ENCODE measurements around the gene TDRD10. TPM values are rescaled to one million over a fixed set of nuclear protein-coding genes. Genes with fewer than 3 reads are reported as not detected.
A peak's percentile ranks its signal among the peaks of the same experiment; 100 is the strongest.

Gene TDRD10, protein sequence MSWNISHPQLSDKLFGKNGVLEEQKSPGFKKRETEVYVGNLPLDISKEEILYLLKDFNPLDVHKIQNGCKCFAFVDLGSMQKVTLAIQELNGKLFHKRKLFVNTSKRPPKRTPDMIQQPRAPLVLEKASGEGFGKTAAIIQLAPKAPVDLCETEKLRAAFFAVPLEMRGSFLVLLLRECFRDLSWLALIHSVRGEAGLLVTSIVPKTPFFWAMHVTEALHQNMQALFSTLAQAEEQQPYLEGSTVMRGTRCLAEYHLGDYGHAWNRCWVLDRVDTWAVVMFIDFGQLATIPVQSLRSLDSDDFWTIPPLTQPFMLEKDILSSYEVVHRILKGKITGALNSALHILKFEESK
- total RNA-seq (1 to 10 TPM in 1 of 2 donors, under 1 TPM in 1; 0.23 to 1.5 TPM), polyA plus RNA-seq (under 1 TPM; 0.58 to 0.97 TPM)

DNA sequence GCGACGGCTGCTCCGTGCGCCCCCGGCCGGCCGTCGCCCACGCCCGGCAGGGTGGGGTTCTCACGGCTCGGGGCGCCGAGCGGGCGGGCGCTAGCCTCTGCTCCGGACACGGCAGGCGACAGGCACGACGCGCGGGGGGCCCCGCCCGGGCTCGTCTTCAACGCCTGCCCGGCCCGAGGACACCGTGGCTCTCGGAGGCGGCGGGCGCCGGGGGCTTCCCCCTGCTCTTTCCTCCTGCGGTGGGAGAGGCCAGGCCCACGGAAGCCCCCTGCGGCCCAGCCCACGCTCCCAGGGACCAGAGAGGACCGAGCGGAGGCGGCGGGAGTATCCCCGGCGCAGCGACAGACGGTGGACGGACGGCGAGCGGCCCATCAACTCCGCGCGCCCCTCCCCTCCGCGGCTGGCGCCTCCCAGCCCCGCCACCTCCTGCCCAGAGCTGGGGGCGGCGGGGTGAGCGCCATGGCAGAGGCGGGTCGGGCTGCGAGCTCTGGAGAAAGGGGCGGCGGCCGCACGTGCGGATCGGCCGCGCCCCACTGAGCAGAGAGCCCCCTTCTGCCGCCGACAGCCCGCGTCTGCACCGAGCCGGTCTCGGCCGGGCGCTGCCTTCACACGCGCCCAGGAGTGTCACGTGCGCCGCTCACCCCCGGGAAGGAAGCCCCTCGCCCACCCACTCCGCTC lies at the start of gene TDRD10, which contains the start of gene SHE:
Gene TDRD10 (plus strand): TSS at position 154 of the 678 bp plus-strand sequence. CDS start 4,685 bp downstream, outside the sequence.
Gene SHE (minus strand): TSS at position 347 of the 678 bp plus-strand sequence. CDS start 386 bp downstream, outside the sequence.
- Histone ChIP-seq H3K27me3 (ENCODE audit: control insufficient read depth in 4 of 4, insufficient read depth in 4 of 4, low read length in 3 of 4) (no peaks in the 10 kb centered on the region), H3K4me1 (ENCODE audit: control insufficient read depth in 4 of 4, insufficient read depth in 4 of 4, low read length in 3 of 4) (peaks cover 4 to 12% (median 11%) of the 10 kb centered on the region in 4 donors), H3K9ac (ENCODE audit: low read depth in 1 of 2, low read length in 2 of 2) (no peak within 1 kb of the TSS), H3K4me3 (ENCODE audit: low read depth in 1 of 3, low read length in 3 of 3) (peak within 1 kb of the TSS; percentile 49 to 71 (median 67)), H3K27ac (ENCODE audit: low read depth in 1 of 2, low read length in 2 of 2) (peak within 1 kb of the TSS in 1 of 2 donors; percentile 36), H3K9me3 (ENCODE audit: control insufficient read depth in 4 of 4, low read length in 3 of 4) (peaks cover 0 to 2% (median 0%) of the 10 kb centered on the region in 4 donors), H3K36me3 (ENCODE audit: control insufficient read depth in 4 of 4, insufficient read depth in 3 of 4, low read depth in 1 of 4, low read length in 3 of 4) (peaks cover 0 to 2% (median 0%) of the 10 kb centered on the region in 4 donors)
- TF ChIP-seq HNF4G (IDR thresholded peaks at IDR 0.05) (no peak), TAF1 (conservative IDR thresholded peaks at IDR 0.05) (no peak), NR2F2 (IDR thresholded peaks at IDR 0.05) (no peak), YY1 (IDR thresholded peaks at IDR 0.05) (no peak), RXRA (IDR thresholded peaks at IDR 0.05) (no peak), JUND (IDR thresholded peaks at IDR 0.05) (no peak), FOXA2 (IDR thresholded peaks at IDR 0.05) (no peak), RAD21 (IDR thresholded peaks at IDR 0.05) (no peak)
- TF ChIP-seq, protein P1, sequence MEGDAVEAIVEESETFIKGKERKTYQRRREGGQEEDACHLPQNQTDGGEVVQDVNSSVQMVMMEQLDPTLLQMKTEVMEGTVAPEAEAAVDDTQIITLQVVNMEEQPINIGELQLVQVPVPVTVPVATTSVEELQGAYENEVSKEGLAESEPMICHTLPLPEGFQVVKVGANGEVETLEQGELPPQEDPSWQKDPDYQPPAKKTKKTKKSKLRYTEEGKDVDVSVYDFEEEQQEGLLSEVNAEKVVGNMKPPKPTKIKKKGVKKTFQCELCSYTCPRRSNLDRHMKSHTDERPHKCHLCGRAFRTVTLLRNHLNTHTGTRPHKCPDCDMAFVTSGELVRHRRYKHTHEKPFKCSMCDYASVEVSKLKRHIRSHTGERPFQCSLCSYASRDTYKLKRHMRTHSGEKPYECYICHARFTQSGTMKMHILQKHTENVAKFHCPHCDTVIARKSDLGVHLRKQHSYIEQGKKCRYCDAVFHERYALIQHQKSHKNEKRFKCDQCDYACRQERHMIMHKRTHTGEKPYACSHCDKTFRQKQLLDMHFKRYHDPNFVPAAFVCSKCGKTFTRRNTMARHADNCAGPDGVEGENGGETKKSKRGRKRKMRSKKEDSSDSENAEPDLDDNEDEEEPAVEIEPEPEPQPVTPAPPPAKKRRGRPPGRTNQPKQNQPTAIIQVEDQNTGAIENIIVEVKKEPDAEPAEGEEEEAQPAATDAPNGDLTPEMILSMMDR (IDR thresholded peaks at IDR 0.05; ENCODE audit: low read depth, low read length, missing input control): no peak
- TF ChIP-seq, protein P2, sequence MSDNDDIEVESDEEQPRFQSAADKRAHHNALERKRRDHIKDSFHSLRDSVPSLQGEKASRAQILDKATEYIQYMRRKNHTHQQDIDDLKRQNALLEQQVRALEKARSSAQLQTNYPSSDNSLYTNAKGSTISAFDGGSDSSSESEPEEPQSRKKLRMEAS (IDR thresholded peaks at IDR 0.05): no peak
- TF ChIP-seq, protein P3, sequence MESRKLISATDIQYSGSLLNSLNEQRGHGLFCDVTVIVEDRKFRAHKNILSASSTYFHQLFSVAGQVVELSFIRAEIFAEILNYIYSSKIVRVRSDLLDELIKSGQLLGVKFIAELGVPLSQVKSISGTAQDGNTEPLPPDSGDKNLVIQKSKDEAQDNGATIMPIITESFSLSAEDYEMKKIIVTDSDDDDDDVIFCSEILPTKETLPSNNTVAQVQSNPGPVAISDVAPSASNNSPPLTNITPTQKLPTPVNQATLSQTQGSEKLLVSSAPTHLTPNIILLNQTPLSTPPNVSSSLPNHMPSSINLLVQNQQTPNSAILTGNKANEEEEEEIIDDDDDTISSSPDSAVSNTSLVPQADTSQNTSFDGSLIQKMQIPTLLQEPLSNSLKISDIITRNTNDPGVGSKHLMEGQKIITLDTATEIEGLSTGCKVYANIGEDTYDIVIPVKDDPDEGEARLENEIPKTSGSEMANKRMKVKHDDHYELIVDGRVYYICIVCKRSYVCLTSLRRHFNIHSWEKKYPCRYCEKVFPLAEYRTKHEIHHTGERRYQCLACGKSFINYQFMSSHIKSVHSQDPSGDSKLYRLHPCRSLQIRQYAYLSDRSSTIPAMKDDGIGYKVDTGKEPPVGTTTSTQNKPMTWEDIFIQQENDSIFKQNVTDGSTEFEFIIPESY (IDR thresholded peaks at IDR 0.05): no peak
- DNase-seq (ENCODE audit: low spot score): peak; percentile 41
- WGBS: 11% methylated on average over 90 of the region's 90 CpGs

DNA sequence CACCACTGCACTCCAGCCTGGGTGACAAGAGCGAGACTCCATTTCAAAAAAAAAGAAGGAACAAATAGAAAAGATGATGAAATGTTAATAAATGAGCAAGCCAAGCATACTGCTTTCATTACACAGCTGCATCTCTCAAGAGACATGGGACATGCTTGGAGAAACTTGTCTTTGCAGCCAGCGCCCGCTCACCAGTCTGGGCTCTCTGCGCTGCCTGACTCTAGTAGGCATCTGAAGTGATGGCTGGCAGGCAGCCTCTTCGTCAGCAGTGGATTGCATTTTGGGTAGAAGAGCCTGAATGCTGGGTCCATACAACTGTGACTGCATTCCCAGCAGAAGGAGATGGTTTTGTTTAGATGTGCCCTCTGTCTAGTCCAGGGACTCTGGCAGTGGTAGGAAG lies 48.9 kb upstream of the TDRD10 start:
- Histone ChIP-seq H3K9ac (ENCODE audit: low read depth in 1 of 2, low read length in 2 of 2) (no peak overlapping the region), H3K4me1 (ENCODE audit: control insufficient read depth in 4 of 4, insufficient read depth in 4 of 4, low read length in 3 of 4) (no peaks in the 10 kb centered on the region), H3K4me3 (ENCODE audit: low read depth in 1 of 3, low read length in 3 of 3) (no peak overlapping the region), H3K36me3 (ENCODE audit: control insufficient read depth in 4 of 4, insufficient read depth in 3 of 4, low read depth in 1 of 4, low read length in 3 of 4) (peaks cover 10 to 61% (median 60%) of the 10 kb centered on the region in 4 donors), H3K9me3 (ENCODE audit: control insufficient read depth in 4 of 4, low read length in 3 of 4) (no peaks in the 10 kb centered on the region), H3K27ac (ENCODE audit: low read depth in 1 of 2, low read length in 2 of 2) (peak overlapping the region in 1 of 2 donors; percentile 78), H3K27me3 (ENCODE audit: control insufficient read depth in 4 of 4, insufficient read depth in 4 of 4, low read length in 3 of 4) (no peaks in the 10 kb centered on the region)
- TF ChIP-seq FOXA1 (IDR thresholded peaks at IDR 0.05) (no peak), EGR1 (IDR thresholded peaks at IDR 0.05; ENCODE audit: low read depth in 2 of 2) (no peak), NR2F2 (IDR thresholded peaks at IDR 0.05) (no peak), SP1 (IDR thresholded peaks at IDR 0.05) (no peak)
- TF ChIP-seq, protein P4, sequence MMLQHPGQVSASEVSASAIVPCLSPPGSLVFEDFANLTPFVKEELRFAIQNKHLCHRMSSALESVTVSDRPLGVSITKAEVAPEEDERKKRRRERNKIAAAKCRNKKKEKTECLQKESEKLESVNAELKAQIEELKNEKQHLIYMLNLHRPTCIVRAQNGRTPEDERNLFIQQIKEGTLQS (IDR thresholded peaks at IDR 0.05): no peak
- TF ChIP-seq, protein P2 (IDR thresholded peaks at IDR 0.05): no peak
- no peak for DNase-seq (ENCODE audit: low spot score)
- WGBS: 94% methylated on average over 5 of the region's 5 CpGs

Measured in liver (tissue), 9 donors.